Muscle layer of colon (tissue), 2 donors: ENCODE data around the gene RHOV.
A peak's percentile ranks its signal among the peaks of the same experiment; 100 is the strongest.

Source experiments
- H3K27ac ChIP-seq: one replicate; pipeline ENCODE4 v1.7.0; 2013; ENCODE audit warnings: low read depth, mild to moderate bottlenecking, low read length, moderate library complexity
- H3K27me3 ChIP-seq, 2 donors: one replicate each; pipeline ENCODE4 v1.7.0; 2013; ENCODE audit warnings: low read length in 2 of 2, mild to moderate bottlenecking in 2 of 2; ENCODE audit not compliant: insufficient read depth in 2 of 2, control insufficient read depth in 1 of 2
- H3K36me3 ChIP-seq: one replicate; pipeline ENCODE4 v1.7.0; 2013; ENCODE audit warnings: mild to moderate bottlenecking, low read length; ENCODE audit not compliant: insufficient read depth
- H3K4me1 ChIP-seq: one replicate; pipeline ENCODE4 v1.7.0; 2013; ENCODE audit warnings: mild to moderate bottlenecking, low read length; ENCODE audit not compliant: insufficient read depth
- H3K4me3 ChIP-seq, 2 donors: one replicate each; pipeline ENCODE4 v1.7.0; 2013; ENCODE audit warnings: low read length in 2 of 2, low read depth in 1 of 2, mild to moderate bottlenecking in 1 of 2, moderate library complexity in 1 of 2
- H3K9ac ChIP-seq: one replicate; pipeline ENCODE4 v1.7.0; 2013; ENCODE audit warnings: low read length
- H3K9me3 ChIP-seq: one replicate; pipeline ENCODE4 v1.7.0; 2013; ENCODE audit warnings: mild to moderate bottlenecking, low read length
- donor health status: abdominal sarcoma.
- donor health status: Adenocarcinoma of cecum.

Gene RHOV

GRCh38 chr15:40873694-40874561 is at the start of gene RHOV:
RHOV (minus strand) TSS chr15:40874234; CDS start chr15:40874139, 95 bp downstream.
- H3K4me1 ChIP-seq, result peaks cover 5% of the 10 kb centered on the region
- peak within 1 kb of the TSS; percentile 38 to 62 for H3K4me3 ChIP-seq
- no peaks in the 10 kb centered on the region for H3K36me3 ChIP-seq
- no peak within 1 kb of the TSS for H3K9ac ChIP-seq
- peaks cover 0 to 17% of the 10 kb centered on the region in 2 donors for H3K27me3 ChIP-seq
- no peak within 1 kb of the TSS for H3K27ac ChIP-seq
- H3K9me3 ChIP-seq, result no peaks in the 10 kb centered on the region

GRCh38 chr15:40923551-40923950 is 49.5 kb upstream of the RHOV start:
- Histone ChIP-seq H3K36me3 (no peaks in the 10 kb centered on the region), H3K9me3 (no peaks in the 10 kb centered on the region), H3K9ac (no peak overlapping the region), H3K4me3 (no peak overlapping the region), H3K4me1 (peaks cover 14% of the 10 kb centered on the region), H3K27ac (no peak overlapping the region), H3K27me3 (peaks cover 26 to 34% of the 10 kb centered on the region in 2 donors)

- H3K4me1 ChIP-seq, result peaks cover 11% of the 10 kb centered on the region
- no peak overlapping the region for H3K27ac ChIP-seq
- no peak overlapping the region for H3K9ac ChIP-seq
- H3K36me3 ChIP-seq, result no peaks in the 10 kb centered on the region
- peaks cover 18 to 24% of the 10 kb centered on the region in 2 donors for H3K27me3 ChIP-seq
- H3K9me3 ChIP-seq, result no peaks in the 10 kb centered on the region
- H3K4me3 ChIP-seq, result no peak overlapping the region
Measured at GRCh38 chr15:40922608-40923005, 48.6 kb upstream of the RHOV start.

- Histone ChIP-seq H3K4me1 (peaks cover 10% of the 10 kb centered on the region), H3K9me3 (no peaks in the 10 kb centered on the region), H3K4me3 (no peak overlapping the region), H3K27ac (no peak overlapping the region), H3K27me3 (peaks cover 15 to 19% of the 10 kb centered on the region in 2 donors), H3K9ac (no peak overlapping the region), H3K36me3 (no peaks in the 10 kb centered on the region)
Measured at GRCh38 chr15:40921949-40922607, 48.0 kb upstream of the RHOV start.

GRCh38 chr15:40918799-40919392 is 44.9 kb upstream of the RHOV start:
- Histone ChIP-seq H3K4me1 (no peaks in the 10 kb centered on the region), H3K9ac (no peak overlapping the region), H3K27me3 (no peaks in the 10 kb centered on the region), H3K4me3 (no peak overlapping the region), H3K9me3 (no peaks in the 10 kb centered on the region), H3K36me3 (no peaks in the 10 kb centered on the region), H3K27ac (no peak overlapping the region)

GRCh38 chr15:40918146-40918798 is 44.2 kb upstream of the RHOV start:
- no peak overlapping the region for H3K27ac ChIP-seq
- H3K9ac ChIP-seq, result no peak overlapping the region
- no peaks in the 10 kb centered on the region for H3K4me1 ChIP-seq
- H3K36me3 ChIP-seq, result no peaks in the 10 kb centered on the region
- H3K27me3 ChIP-seq, result no peaks in the 10 kb centered on the region
- H3K4me3 ChIP-seq, result no peak overlapping the region
- H3K9me3 ChIP-seq, result no peaks in the 10 kb centered on the region

- Histone ChIP-seq H3K4me3 (no peak overlapping the region), H3K27me3 (no peaks in the 10 kb centered on the region), H3K36me3 (no peaks in the 10 kb centered on the region), H3K9me3 (no peaks in the 10 kb centered on the region), H3K4me1 (no peaks in the 10 kb centered on the region), H3K27ac (no peak overlapping the region), H3K9ac (no peak overlapping the region)
Measured at GRCh38 chr15:40917585-40917984, 43.6 kb upstream of the RHOV start.

GRCh38 chr15:40915679-40916078 is 41.6 kb upstream of the RHOV start:
- Histone ChIP-seq H3K36me3 (no peaks in the 10 kb centered on the region), H3K4me3 (no peak overlapping the region), H3K27ac (no peak overlapping the region), H3K9me3 (no peaks in the 10 kb centered on the region), H3K4me1 (no peaks in the 10 kb centered on the region), H3K27me3 (no peaks in the 10 kb centered on the region), H3K9ac (no peak overlapping the region)

- no peaks in the 10 kb centered on the region for H3K9me3 ChIP-seq
- H3K9ac ChIP-seq, result no peak overlapping the region
- H3K27ac ChIP-seq, result no peak overlapping the region
- no peaks in the 10 kb centered on the region for H3K36me3 ChIP-seq
- no peaks in the 10 kb centered on the region for H3K4me1 ChIP-seq
- no peaks in the 10 kb centered on the region for H3K27me3 ChIP-seq
- H3K4me3 ChIP-seq, result no peak overlapping the region
Measured at GRCh38 chr15:40915116-40915661, 41.2 kb upstream of the RHOV start.

- H3K9me3 ChIP-seq, result no peaks in the 10 kb centered on the region
- H3K36me3 ChIP-seq, result no peaks in the 10 kb centered on the region
- H3K4me1 ChIP-seq, result no peaks in the 10 kb centered on the region
- no peak overlapping the region for H3K4me3 ChIP-seq
- H3K9ac ChIP-seq, result no peak overlapping the region
- H3K27ac ChIP-seq, result no peak overlapping the region
- H3K27me3 ChIP-seq, result no peaks in the 10 kb centered on the region
Measured at GRCh38 chr15:40914486-40914885, 40.5 kb upstream of the RHOV start.

GRCh38 chr15:40914013-40914412 is 40.0 kb upstream of the RHOV start:
- H3K4me3 ChIP-seq, result no peak overlapping the region
- no peaks in the 10 kb centered on the region for H3K4me1 ChIP-seq
- no peaks in the 10 kb centered on the region for H3K9me3 ChIP-seq
- H3K27ac ChIP-seq, result no peak overlapping the region
- no peaks in the 10 kb centered on the region for H3K36me3 ChIP-seq
- no peaks in the 10 kb centered on the region for H3K27me3 ChIP-seq
- no peak overlapping the region for H3K9ac ChIP-seq
